ENCODE results near the gene KLHL29.

Gene KLHL29

GRCh38 chr2:23557455-23557854 lies 172.5 kb downstream of the KLHL29 start:
- no peak for DNase-seq

DNA sequence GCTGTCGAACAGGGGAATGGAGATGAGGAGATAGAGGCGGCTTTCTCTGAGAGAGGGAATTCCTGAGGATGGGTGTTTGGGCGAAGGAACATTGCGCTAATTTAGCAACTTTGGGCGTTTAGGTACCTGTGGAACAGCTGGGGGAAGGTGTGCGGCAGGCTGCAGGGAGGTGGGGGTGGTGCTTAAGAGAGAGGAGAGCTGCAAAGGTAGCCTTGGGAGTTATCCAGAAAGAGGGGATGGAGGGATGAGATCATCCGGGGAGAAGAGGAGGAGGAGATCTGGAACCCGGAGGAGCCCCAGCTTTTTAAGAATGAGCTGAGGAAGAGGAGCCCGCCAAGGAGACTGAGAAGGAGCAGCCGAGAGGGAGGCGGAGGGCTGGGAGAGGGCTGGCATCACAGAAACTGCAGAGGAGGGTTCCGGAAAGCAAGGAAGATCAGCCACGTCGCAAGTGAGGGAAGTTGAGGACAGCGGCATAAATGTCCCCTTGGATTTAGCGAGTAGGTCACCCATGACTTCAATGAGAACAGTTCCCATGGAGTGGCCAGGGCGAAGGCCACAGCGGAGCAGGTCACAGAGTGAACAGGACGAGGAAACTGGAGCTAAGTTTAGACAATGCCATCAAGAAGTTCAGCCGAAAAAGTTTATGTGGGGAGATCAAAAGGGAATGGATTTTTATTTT lies 174.7 kb downstream of the KLHL29 start:
- no peak for DNase-seq

- DNase-seq, result no peak
These were observed 176.1 kb downstream of the KLHL29 start for GRCh38 chr2:23561088-23561487.

- no peak for DNase-seq
These were observed 176.6 kb downstream of the KLHL29 start for GRCh38 chr2:23561544-23561943.

- no peak for DNase-seq
These were observed 177.2 kb downstream of the KLHL29 start for GRCh38 chr2:23562143-23562542.

- DNase-seq, result no peak
These were observed 178.2 kb downstream of the KLHL29 start for GRCh38 chr2:23563151-23563550.

DNA sequence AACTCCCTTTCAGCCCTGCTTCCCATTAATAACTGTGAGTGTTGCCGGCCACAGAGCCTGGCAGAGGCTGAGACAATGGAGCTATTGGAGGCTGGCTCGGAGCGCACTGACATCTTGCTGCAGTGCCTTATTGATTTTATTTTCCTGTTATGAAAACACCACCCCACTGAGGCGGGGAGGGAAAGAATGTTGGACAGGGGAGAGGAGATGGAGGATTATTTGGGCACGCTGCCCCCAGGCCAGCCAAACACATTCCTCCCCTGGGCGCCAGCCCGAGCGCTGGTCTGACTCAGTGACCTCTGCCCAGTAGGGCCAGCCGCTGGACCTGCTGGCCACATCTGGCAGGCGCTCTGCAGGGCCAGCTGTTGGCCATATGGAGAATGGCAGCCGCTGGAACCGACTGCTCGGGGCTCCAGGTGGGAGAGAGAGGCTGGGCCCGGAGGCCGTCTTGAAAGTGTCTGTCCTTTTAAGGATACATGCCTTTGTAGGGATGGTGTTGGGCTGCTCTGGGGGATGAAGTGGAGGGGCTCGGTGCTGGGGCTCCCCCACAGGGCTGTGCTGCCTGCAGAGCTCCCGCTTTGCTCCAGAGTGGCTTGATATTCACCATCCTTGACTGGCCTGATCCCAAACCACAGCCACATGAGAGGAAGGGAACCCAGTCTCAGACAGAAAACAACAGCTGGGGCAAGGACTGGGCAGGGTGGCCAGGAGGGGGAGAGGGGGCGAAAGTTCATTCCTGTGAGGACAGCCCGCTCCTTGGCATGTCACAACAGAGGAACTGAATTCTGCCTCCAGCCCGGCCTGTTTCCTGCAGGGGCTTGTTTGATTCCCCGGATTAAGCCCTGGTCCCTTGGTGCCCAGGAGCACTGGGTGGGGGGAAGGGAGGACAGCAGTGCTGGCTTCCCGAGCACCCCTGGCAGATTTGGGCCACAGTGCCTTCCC lies 179.0 kb downstream of the KLHL29 start:
- DNase-seq, result no peak

DNA sequence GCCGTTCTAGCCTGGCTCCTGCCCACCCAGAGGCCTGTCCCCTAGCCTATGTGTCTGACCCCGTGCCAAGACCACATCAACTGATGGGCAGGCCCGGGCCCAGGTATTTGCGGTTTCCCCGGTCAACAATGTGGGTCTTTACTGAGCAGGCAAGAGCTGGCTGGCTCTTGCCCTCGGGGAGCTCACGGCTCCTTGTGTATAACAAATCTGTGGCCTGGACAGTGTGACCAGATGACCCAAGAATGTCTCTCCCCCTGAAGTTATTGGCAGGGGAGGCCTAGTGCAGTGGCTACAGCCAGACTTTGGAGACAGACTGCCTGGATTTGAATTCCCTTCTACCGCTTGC lies 179.6 kb downstream of the KLHL29 start:
- DNase-seq, result no peak

GRCh38 chr2:23565374-23565773 lies 180.4 kb downstream of the KLHL29 start:
- DNase-seq, result no peak

GRCh38 chr2:23565814-23566213 lies 180.8 kb downstream of the KLHL29 start:
- DNase-seq, result no peak

DNA sequence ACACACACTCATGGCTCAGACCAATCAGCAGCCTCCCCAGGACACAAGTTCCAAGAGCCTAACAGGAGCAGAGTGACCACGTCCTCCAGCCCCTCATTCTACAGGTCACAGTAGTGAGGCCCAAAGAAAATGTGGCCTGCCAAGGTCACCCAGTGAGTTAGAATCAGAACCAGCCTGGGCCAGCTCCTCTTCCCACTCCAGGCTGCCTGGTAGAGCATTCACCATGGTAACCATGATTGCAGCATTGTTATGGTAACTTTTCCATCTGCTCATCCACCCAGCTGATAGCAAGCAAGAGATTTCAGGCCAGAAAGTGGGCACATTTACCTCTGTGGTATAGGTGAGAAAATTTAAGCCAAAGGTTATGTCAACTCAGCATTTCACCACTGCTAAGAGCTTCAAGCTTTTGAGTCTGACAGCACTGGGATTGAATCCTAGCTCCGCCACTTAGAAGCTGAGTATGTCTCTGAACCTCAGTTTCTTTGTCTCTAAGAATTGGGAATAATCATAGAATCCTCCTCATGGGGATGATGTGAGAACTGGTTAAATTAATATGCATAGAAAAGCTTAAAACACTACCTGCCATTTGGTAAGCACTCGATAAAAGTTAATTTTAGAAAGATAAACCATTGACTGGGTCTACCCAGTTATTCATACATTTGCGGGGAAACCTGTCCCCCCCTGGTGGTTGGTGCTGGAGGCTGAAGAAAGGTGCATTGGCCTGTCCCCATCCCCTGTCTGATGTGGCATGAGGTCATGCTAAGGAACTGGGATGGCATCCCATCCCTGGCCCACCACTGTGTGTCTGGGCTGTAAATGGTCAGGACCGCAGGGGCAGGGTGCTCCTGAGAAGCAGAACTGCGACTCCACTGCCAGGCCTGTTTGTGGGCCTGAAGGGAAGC lies 181.5 kb downstream of the KLHL29 start:
- DNase-seq, result no peak

DNA sequence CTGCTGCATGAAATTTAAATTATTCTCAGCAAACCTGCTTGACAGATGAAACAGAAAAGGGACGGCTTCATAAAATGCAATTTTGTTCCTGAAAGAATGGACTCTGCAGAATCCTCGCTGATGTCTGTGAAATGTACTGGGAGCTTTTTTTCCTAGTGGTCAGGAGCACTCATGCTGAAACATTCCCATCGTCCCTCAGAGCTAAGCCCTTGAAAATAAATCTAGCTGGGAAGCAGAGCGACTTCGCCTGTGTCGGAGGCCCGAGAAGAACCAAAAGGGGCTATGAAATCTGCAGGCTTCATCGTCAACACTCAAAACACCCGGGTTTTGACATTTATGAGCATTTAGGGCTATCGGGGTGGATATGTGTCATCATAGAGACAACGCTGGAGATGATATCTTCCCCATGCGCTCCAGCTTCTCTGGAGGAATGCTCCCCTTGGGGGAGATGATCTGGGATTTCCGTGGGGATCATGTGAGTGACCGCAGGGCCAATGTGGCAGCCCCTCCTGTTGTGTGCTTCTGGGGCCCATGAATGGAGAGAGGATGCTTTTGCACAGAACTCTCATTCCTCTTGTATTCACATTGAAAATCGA lies 182.3 kb downstream of the KLHL29 start:
- DNase-seq, result no peak

- DNase-seq, result no peak
These were observed 183.2 kb downstream of the KLHL29 start for GRCh38 chr2:23568211-23568610.

DNA sequence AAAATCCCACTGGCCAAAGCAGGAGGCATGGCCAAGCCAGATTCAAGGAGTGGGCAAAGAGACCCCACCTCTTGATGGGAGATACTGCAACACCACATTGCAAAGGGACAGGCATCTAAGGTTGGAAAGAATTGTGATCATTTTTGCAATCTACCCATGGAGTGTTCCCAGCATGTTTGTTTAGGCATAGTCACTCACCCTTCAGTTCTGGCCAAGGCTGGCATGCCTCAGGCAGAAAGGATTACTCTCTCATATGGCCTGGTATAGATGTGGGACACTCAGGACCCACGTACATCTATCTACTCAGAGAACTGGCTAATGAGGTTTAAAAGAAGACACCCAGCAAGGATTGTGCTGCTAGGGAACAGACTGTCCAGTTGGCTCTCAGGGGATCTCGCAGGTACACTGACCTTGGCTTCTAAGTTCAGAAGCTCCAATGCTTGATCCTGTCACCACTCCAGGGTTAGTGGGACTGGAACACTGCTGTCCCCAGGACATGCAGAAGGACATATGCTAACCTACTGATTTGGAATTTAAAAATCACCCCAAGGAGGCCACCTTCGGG lies 183.7 kb downstream of the KLHL29 start:
- no peak for DNase-seq

DNA sequence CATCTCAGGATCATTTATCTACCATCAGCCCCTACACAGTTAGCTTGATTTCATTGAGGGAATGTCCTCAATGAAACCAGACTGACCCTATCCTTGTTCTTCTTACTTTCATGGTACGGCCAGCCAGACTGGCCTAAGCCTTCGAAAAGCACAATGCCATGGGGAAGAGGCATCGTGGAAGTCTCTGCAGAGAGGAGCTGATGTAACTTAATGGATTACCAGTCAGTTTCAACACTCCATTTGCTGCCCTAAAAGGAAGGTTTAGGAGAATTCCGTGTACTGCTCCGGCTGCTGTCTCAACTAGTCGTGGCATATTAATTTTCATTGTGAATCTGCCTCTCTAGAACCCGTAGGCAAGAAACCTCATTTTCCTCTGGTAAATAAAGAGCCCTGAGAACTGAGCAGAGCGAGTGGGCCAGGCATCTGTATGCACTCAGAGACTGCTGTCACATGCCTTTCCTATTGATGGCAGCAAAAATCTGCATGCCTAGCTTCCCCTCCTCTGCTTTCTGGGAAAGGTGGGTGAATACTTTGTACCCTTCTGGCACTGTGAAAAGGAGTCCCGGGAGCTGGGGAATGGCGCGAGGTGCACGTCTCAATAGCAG lies 184.9 kb downstream of the KLHL29 start:
- DNase-seq, result no peak

DNA sequence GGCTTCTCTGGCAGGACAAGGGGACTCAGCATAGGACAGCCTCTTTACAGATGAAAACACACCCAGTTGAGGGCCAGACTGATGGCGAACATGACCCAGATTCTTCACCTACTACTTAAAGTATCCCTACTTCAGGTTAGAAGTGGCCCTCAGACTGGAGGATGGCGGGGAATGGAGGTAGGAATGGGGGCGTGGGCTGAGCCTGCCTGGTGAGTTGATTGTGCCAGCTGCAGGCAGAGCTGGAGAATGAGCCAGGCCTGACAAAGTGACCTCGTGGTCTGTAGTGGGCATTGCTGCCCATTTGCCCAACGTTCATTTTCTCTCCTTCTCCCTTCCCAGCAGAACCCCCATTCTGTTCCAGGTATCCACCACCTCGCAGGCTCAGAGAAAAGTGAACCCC lies 186.1 kb downstream of the KLHL29 start:
- no peak for DNase-seq

- DNase-seq, result no peak
These were observed 186.7 kb downstream of the KLHL29 start for GRCh38 chr2:23571527-23572282.

- DNase-seq, result no peak
These were observed 190.1 kb downstream of the KLHL29 start for GRCh38 chr2:23574919-23575654.

DNA sequence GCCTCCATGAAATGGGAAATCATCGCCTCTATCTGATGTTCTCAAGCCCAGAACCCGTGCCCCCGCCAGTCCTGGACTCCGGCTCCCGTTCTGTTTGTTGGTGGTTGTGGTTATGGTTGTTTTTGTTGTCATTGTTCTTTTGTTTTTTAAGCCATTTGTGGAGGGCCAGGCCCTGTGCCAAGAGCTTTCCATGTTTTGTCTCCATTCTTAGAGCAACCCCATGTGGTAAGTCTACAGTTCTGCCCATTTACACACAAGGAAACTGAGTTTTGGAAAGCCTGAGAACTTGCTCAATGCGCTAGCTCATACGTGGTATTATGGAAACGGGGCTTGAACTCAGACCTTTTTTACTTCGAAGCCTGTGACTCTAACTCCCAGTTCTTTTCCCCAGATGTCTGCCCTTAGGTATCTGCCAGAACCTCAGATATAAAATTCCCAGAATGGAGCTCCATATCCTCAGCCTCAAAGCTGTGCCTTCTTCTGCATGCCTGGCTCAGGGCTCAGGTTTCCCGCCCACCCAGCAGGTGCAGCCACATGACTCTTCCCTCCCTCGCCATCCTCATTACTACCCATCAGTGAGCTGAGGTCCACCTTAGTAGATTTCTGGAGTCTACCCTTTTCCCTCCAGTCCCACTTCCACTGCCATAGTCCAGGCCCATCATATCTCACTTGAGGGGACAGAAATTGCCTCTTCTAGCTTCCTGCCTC lies 194.1 kb downstream of the KLHL29 start:
- DNase-seq, result no peak

DNA sequence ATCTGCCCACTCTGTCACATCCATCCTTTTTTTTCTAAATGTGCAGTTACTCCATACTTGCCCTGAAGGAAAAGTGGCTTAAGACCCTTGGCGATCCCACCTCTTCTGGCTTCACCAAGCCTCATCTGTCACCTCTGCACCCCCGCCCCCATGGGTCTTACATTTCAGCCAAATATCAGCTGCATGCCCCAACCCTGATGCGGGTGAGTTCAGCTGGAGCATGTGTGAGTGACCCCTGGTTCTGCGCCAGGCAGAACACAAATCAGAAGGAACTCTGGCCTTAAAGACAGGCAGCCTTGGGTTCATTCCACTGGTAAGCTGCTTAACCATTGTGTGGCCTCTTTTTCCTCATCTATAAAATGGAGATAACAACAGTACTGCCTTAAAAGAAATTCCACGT lies 194.7 kb downstream of the KLHL29 start:
- DNase-seq, result no peak
